ENCODE measurements around the gene JPH2.

DNA sequence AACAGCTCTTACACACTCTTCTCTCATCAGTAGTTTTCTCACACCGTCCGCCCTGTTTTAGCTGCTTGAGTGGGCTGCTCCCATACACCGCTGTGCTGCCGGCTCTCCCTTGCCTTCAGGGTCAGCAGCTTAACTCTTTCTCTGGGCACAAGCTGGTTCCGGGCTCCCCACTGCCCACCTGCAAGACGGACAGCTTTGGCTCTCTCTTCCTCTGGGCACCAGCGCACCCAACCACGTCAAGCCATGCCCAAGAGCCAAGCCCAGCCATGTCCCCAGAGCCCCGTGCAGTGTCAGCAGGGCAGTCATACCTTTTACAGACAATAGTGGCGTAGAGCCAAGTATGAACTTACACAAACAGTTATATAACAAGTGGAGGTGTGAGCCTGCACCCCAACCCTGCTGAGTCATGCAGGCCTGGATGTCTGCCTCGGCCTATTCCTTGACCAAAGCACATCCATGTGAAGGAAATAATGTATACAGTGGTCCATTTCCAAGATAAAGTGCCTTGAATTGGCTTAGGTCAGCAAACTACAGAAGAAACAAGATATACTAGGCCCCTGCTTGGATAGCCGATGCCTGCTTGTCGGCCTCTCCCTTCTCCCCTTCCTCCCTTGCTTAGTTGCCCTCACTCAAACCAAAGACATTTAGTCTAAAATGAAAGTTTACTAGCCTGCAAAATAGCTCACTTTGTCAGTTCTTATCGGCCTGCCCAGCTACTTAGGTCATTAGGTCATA, 89.3 kb downstream of the JPH2 start:
- TF ChIP-seq, protein P1, sequence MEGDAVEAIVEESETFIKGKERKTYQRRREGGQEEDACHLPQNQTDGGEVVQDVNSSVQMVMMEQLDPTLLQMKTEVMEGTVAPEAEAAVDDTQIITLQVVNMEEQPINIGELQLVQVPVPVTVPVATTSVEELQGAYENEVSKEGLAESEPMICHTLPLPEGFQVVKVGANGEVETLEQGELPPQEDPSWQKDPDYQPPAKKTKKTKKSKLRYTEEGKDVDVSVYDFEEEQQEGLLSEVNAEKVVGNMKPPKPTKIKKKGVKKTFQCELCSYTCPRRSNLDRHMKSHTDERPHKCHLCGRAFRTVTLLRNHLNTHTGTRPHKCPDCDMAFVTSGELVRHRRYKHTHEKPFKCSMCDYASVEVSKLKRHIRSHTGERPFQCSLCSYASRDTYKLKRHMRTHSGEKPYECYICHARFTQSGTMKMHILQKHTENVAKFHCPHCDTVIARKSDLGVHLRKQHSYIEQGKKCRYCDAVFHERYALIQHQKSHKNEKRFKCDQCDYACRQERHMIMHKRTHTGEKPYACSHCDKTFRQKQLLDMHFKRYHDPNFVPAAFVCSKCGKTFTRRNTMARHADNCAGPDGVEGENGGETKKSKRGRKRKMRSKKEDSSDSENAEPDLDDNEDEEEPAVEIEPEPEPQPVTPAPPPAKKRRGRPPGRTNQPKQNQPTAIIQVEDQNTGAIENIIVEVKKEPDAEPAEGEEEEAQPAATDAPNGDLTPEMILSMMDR (conservative IDR thresholded peaks at IDR 0.05; ENCODE audit: low read depth, low read length) = no peak
- TF ChIP-seq EZH2 (IDR thresholded peaks at IDR 0.05; ENCODE audit: low read length, unreplicated experiment) (no peak), EZH2phosphoT487 (IDR thresholded peaks at IDR 0.05; ENCODE audit: borderline replicate concordance, low read length) (no peak)

Measured in PC-3 (cell line).